NT2/D1 (cell line): Measurements from ENCODE around the gene DSCAM.

Source experiments
- DNase-seq: peaks from one replicate; pipeline ENCODE4 v3.0.0-alpha.2; 2011; ENCODE audit warnings: low read depth, low spot score
- H3K27me3 ChIP-seq: 2 replicates; pipeline ENCODE4 v1.6.0; 2011; ENCODE audit warnings: mild to moderate bottlenecking; ENCODE audit not compliant: insufficient read length, insufficient read depth
- H3K36me3 ChIP-seq: 2 replicates; pipeline ENCODE4 v1.6.1; 2011; ENCODE audit warnings: mild to moderate bottlenecking, low read length, mixed read lengths; ENCODE audit not compliant: insufficient read depth, insufficient read length
- H3K4me1 ChIP-seq: 2 replicates; pipeline ENCODE4 v1.5.1; 2011; ENCODE audit not compliant: insufficient read depth, insufficient read length
- H3K4me3 ChIP-seq: 2 replicates; pipeline ENCODE4 v1.5.1; 2011; ENCODE audit warnings: low read depth; ENCODE audit not compliant: insufficient read length
- H3K9ac ChIP-seq: 2 replicates; pipeline ENCODE4 v1.6.0; 2011; ENCODE audit warnings: low read depth; ENCODE audit not compliant: insufficient read length
- H3K9me3 ChIP-seq: 2 replicates; pipeline ENCODE4 v1.5.1; 2011; ENCODE audit warnings: mild to moderate bottlenecking, low read length; ENCODE audit not compliant: insufficient read depth
- SUZ12 ChIP-seq: IDR thresholded peaks from 2 replicates; pipeline ENCODE4 v1.6.1; 2011; ENCODE audit not compliant: insufficient read length, insufficient read depth; ENCODE audit errors: extremely low read depth
- YY1 ChIP-seq: IDR thresholded peaks from 2 replicates; pipeline ENCODE4 v1.6.1; 2011; ENCODE audit not compliant: insufficient read length, insufficient read depth
- ZNF274 ChIP-seq: IDR thresholded peaks from 2 replicates; pipeline ENCODE4 v1.6.1; 2011; ENCODE audit warnings: mild to moderate bottlenecking, low read depth, low read length

The DSCAM gene

GRCh38 chr21:40016667-40017066, 830.3 kb downstream of the DSCAM start:
- no peaks in the 10 kb centered on the region for H3K9me3 ChIP-seq

GRCh38 chr21:40016234-40016633, 830.7 kb downstream of the DSCAM start:
- DNase-seq, result no peak
- Histone ChIP-seq H3K36me3 (no peaks in the 10 kb centered on the region), H3K4me3 (no peak overlapping the region), H3K4me1 (no peaks in the 10 kb centered on the region), H3K27me3 (no peaks in the 10 kb centered on the region), H3K9me3 (no peaks in the 10 kb centered on the region), H3K9ac (no peak overlapping the region)
- TF ChIP-seq SUZ12, result no peak
- TF ChIP-seq ZNF274, result no peak
- no peak for TF ChIP-seq YY1

More at GRCh38 chr21:40016667-40017066, 830.3 kb downstream of the DSCAM start:
- Histone ChIP-seq H3K36me3 (no peaks in the 10 kb centered on the region), H3K27me3 (no peaks in the 10 kb centered on the region), H3K4me1 (no peaks in the 10 kb centered on the region), H3K4me3 (no peak overlapping the region), H3K9ac (no peak overlapping the region)
- TF ChIP-seq ZNF274 (no peak), YY1 (no peak), SUZ12 (no peak)
- DNase-seq, result no peak

GRCh38 chr21:40015818-40016217, 831.1 kb downstream of the DSCAM start:
- Histone ChIP-seq H3K4me1 (no peaks in the 10 kb centered on the region), H3K9ac (no peak overlapping the region), H3K9me3 (no peaks in the 10 kb centered on the region), H3K4me3 (no peak overlapping the region), H3K36me3 (no peaks in the 10 kb centered on the region), H3K27me3 (no peaks in the 10 kb centered on the region)
- no peak for DNase-seq
- TF ChIP-seq ZNF274 (no peak), YY1 (no peak), SUZ12 (no peak)

- H3K27me3 ChIP-seq, result no peaks in the 10 kb centered on the region
- H3K9me3 ChIP-seq, result no peaks in the 10 kb centered on the region
- no peak for TF ChIP-seq YY1
- TF ChIP-seq SUZ12, result no peak
- no peak for TF ChIP-seq ZNF274
- DNase-seq, result no peak
- H3K4me1 ChIP-seq, result no peaks in the 10 kb centered on the region
- no peak overlapping the region for H3K9ac ChIP-seq
- H3K36me3 ChIP-seq, result no peaks in the 10 kb centered on the region
- H3K4me3 ChIP-seq, result no peak overlapping the region
Measured at GRCh38 chr21:40014394-40014793, 832.6 kb downstream of the DSCAM start.

GRCh38 chr21:40013001-40013735, 833.8 kb downstream of the DSCAM start:
- DNase-seq, result no peak
- H3K9me3 ChIP-seq, result no peaks in the 10 kb centered on the region
- no peak for TF ChIP-seq YY1
- no peak for TF ChIP-seq SUZ12
- no peak for TF ChIP-seq ZNF274
- no peaks in the 10 kb centered on the region for H3K36me3 ChIP-seq
- no peak overlapping the region for H3K4me3 ChIP-seq
- no peaks in the 10 kb centered on the region for H3K27me3 ChIP-seq
- no peak overlapping the region for H3K9ac ChIP-seq
- H3K4me1 ChIP-seq, result no peaks in the 10 kb centered on the region

- Histone ChIP-seq H3K4me1 (no peaks in the 10 kb centered on the region), H3K27me3 (no peaks in the 10 kb centered on the region), H3K4me3 (no peak overlapping the region), H3K9me3 (no peaks in the 10 kb centered on the region), H3K9ac (no peak overlapping the region), H3K36me3 (no peaks in the 10 kb centered on the region)
- no peak for DNase-seq
- TF ChIP-seq SUZ12, result no peak
- TF ChIP-seq YY1, result no peak
- no peak for TF ChIP-seq ZNF274
Measured at GRCh38 chr21:40011371-40011770, 835.6 kb downstream of the DSCAM start.

GRCh38 chr21:40002978-40003377, 844.0 kb downstream of the DSCAM start:
- Histone ChIP-seq H3K27me3 (no peaks in the 10 kb centered on the region), H3K9me3 (peaks cover 5% of the 10 kb centered on the region; the same call in 1 of the 2 replicates), H3K36me3 (no peaks in the 10 kb centered on the region), H3K4me1 (no peaks in the 10 kb centered on the region), H3K9ac (no peak overlapping the region), H3K4me3 (no peak overlapping the region)
- TF ChIP-seq ZNF274 (no peak), SUZ12 (no peak), YY1 (no peak)
- DNase-seq, result no peak
